22Rv1 (cell line): ENCODE results near the gene NDUFB5.

Experiments used
- ZFX ChIP-seq: fragments of 450-650 bp; IDR thresholded peaks from 2 replicates; pipeline ENCODE4 v1.6.1; 2017; ENCODE audit warnings: antibody characterized with exemption, borderline replicate concordance
- TF ChIP-seq, protein P1 (sequence below): fragments of 450-650 bp; IDR thresholded peaks from 2 replicates; pipeline ENCODE4 v1.5.1; 2017; ENCODE audit warnings: mild to moderate bottlenecking

DNA sequence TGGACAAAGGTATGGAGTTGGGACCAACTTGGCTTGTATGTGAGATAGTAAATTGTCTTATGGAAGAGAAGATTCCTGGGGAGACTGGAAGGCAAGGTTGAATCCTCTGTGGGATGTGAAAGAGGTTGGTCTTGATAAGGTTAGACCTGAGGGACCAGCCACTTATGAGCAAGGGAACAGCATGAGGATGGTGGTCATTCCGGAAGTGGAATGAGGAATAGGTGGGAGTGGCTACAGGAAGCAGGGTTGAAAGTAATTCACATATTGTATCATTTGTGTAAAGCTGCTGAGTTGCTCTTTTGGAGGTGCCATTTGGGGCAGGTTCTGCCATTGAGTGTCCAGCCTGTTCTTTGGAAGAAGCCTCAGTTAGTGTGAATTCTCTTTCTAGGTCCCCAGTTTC, 61.4 kb downstream of the NDUFB5 start:
- TF ChIP-seq, protein P1, sequence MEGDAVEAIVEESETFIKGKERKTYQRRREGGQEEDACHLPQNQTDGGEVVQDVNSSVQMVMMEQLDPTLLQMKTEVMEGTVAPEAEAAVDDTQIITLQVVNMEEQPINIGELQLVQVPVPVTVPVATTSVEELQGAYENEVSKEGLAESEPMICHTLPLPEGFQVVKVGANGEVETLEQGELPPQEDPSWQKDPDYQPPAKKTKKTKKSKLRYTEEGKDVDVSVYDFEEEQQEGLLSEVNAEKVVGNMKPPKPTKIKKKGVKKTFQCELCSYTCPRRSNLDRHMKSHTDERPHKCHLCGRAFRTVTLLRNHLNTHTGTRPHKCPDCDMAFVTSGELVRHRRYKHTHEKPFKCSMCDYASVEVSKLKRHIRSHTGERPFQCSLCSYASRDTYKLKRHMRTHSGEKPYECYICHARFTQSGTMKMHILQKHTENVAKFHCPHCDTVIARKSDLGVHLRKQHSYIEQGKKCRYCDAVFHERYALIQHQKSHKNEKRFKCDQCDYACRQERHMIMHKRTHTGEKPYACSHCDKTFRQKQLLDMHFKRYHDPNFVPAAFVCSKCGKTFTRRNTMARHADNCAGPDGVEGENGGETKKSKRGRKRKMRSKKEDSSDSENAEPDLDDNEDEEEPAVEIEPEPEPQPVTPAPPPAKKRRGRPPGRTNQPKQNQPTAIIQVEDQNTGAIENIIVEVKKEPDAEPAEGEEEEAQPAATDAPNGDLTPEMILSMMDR = no peak
- no peak for TF ChIP-seq ZFX
